Renal cortical epithelial cell (primary cell): Measurements from ENCODE around the gene SKIC8. TPM values are rescaled to one million over a fixed set of nuclear protein-coding genes. Genes with fewer than 3 reads are reported as not detected.

Source experiments
- DNase-seq: peaks from one replicate; pipeline ENCODE4 v3.0.0-alpha.2; 2011; ENCODE audit warnings: low read depth
- total RNA-seq: library from RNA; depleted of rRNA; stranded (reverse); fragments of >200 nt; gene quantifications from 2 replicates; pipeline ENCODE4 v1.2.3, GENCODE V29; 2014

The SKIC8 gene
- 60.6 and 89.1 TPM in 2 replicates for total RNA-seq

DNA sequence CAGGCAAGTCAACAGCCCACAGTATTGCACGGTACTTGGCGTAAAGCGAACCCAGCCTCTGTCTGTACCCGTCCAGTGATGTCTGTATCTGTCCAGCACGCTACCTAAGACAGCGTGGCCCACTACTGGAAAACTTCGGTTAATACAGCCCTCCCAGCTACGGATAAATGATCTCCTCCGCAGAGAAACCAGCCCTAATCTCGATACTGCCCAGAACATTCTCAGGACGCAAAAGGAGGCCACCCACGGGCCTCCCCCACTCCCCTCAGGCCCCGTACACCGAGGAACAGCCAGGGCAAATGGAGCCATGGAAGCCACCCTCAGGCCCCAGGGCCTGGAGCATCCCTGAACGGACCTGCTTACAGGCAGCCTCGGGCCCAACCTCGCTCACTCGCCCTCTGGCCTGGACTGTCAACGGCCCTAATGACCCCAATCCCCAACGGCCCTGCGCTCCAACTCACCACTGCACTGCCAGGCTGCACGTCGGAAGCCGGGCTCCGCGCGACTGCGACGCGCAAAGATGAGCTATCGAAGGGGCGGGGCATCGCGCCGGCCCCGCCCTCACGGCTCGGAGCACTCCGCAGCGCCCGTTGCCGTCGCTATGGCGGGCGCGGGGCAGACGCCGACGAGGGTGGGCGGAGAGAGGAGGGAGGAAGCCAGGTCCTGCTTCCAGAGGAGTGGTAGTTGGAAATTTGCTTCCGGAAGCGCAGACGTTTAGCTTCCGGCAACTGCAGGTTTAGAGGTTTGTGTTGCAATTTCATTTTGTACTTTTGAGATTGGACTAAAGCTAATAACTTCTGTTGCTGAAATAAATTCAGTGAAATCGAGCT lies at the start of gene SKIC8:
Gene SKIC8 (minus strand): TSS at position 509 of the 830 bp plus-strand sequence. CDS start 3,923 bp downstream, outside the sequence.
- peak; percentile 86 for DNase-seq

DNA sequence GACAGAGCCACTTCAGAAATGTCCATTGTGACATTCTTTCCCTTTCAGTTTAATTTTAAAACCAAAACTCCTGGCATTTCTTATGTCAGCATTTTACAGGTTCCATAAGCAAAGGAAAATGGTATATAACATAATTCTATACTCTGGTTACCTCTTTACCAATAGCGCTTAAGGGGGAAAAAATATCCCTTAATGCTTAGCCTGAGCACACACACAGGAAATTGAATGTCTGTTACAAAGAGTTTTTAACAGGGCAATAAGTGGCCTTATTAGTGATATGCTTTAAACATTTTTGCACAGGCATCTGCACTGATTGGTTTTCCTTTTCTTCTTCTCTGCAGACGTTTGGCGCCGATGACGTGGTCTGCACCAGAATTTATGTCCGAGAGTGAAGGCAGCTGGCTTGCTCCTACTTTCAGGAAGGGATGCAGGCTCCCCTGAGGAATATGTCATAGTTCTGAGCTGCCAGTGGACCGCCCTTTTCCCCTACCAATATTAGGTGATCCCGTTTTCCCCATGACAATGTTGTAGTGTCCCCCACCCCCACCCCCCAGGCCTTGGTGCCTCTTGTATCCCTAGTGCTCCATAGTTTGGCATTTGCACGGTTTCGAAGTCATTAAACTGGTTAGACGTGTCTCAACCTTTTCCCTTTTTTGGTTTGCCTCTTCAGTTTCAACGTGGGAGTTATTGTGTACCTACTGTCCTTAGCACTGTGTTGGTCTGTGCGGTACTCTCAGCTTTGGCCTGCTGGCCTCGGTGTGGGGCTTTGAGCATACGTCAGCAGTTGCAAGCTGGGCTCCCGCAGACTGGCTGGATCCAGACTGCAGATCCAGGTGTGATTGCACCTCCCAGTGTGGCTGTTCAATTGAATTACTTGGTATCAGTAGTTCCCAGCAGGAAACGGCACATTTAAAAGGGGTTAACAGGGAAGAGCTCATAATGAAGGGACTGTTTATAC lies 48.5 kb upstream of the SKIC8 start:
- DNase-seq, result no peak

DNA sequence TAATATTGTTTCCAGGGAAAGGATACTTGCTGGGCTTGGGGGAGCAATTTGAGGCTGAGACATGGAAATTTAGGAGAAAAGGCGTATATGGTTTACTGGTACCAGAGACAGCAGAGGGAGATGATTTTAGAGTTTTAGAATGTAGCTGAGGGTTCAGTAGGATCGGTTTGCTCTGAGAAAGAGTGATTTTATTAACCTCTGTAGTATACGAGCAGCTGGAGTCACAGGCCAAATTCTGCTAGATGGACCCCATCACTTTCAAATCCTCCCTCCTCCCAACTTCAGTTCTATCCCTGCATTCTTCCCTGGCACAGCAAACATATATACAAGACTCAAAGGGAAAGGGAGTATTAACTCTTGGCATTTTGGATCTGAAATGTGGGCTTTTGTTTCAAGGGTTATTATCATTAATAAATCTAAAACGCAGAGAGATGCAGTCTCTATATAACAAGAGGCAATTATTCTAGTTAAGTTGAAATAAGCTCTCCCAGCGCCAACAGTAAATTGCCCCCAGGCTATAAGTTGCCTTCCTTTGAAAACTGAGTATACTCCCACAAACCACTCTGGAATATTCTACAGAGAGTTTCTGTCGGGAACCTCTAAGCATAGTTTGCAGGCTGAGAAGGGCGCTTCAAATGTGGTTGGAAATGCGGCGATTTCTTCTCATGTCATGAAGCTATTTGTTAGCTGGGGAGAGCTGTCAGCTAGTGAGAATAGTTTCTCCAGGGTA lies 46.2 kb upstream of the SKIC8 start:
- DNase-seq, result no peak

DNA sequence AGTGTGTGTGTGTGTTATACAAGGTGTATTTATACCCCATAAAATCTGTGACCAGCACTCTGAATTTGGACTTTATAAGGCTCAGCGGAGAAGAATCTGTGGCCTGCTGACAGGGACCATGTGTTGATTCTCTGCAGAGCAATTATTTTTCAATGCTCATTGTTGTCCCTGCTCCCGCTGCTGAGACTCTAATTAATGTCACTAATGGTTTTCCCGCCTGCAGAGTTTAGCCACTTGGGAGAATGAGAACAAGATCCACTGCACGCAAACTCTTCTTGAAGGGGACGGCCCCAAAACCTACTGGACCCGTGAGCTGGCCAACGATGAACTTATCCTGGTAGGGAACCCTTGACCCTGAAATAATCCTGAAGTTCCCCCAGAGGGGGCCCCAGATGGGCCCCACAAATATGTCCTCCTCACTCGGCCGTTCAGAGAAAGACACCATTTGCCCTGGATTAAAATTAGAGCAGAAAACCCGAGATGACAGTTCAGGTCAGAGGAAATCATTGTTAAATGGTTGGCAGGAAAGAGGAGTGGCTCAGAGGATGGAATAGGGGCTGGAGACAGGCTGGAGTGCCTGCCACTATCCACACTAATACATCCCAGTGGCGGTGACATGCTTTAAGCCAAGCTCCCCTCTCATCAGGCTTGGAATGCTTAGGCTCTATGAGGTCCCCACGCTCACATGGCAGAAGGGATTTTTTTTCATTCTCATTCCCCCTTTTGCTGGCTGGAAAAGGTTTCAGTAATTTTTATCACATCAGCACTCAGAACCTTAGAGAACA lies 44.1 kb upstream of the SKIC8 start:
- no peak for DNase-seq

DNA sequence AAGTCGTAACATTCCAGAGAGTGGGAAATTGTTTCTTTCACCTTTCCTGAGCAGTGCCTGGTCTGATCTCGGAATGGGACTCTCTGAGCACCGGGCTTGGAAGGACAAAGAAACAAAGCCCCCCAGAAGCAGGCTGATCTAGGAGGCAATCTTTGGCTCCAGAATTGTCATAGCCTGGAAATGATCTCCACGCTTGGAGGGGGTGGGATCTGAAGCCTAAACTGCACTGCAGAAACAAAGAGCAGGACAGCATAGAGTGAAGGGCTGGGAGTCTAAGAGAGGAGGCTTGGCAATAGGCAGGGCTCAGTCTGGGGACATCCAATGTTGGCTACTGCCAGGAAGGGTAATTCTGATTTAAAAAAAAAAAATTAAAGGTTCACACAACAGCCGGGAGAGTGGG lies 42.6 kb upstream of the SKIC8 start:
- no peak for DNase-seq

DNA sequence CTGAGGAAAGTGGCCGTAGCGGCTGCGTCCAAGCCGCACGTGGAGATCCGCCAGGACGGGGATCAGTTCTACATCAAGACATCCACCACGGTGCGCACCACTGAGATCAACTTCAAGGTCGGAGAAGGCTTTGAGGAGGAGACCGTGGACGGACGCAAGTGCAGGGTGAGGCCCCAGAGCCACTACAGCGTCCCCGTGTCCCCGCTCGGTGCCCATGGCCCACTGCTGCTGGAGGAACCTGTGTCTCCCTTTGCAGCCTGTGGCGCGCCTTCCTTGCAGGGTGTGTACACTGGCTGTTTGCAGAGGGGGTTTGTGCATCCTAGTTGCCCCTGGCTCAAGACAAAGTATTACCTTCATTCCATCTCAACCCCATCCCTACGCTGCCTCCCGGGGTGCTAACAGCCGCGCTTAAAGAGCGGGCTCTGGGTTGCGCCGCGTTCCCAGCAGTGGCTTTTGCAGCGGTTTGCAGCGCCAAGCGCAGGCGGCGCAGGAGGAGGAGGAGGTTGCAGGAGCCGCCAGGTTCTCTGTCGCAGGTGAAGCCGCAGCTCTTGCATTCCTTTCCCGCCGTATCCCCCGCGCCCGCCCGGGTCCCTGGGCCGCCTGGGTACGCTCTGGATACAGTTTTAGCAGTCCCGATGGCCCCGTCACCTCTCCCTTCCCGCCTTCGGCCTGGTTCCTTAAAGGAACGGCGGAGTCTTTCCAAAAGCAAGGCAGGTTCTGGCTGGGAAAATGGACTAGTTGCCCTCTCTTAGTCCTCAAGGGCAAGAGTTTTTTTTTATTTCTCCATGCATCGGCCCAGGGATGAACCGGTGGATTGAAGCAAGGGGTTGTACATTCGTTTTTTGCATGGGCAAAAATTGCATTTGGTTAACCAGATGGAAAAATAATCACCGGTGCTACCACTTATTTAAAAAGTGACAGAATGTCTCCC lies 41.9 kb upstream of the SKIC8 start:
- no peak for DNase-seq

DNA sequence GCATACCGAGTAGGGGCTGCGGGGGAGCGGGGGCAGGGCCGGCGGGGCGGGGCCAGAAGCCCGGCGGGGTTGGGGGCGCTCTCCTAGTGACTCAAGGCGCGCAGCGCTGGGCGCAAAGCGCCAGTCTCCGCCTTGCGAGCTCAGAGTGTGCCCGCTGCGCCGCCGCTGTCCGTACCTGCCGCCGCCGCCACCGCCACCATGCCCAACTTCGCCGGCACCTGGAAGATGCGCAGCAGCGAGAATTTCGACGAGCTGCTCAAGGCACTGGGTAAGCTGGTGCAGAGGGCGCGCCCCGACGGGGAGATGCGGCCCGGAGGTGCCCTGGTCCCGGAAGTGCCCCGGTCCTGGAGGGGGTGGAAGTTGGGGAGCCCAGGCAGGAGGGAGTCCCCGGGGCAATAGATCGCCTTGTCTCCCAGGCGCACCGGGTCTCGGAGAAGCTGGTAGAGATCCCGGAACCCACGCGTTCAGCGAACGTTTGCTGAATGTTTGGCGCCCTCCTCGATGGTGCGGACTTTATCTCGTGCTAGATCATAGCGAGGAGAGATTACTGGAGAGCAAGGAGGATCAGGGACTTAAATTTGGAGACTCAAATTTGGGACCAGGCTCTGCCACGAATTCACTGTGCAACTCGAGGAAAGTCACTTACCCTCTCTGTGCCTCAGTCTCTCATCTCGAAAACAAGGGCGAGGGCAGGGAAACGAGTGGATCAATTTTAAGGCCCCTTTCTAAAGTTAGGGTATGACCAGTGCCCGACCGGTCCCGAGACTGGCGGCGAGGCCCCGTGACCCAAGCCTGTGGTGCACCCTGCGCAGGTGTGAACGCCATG lies 41.0 kb upstream of the SKIC8 start, which contains the start of gene CRABP1:
Gene CRABP1 (plus strand): TSS at position 123 of the 826 bp plus-strand sequence. CDS start 76 bp downstream, at position 199.
- no peak for DNase-seq

DNA sequence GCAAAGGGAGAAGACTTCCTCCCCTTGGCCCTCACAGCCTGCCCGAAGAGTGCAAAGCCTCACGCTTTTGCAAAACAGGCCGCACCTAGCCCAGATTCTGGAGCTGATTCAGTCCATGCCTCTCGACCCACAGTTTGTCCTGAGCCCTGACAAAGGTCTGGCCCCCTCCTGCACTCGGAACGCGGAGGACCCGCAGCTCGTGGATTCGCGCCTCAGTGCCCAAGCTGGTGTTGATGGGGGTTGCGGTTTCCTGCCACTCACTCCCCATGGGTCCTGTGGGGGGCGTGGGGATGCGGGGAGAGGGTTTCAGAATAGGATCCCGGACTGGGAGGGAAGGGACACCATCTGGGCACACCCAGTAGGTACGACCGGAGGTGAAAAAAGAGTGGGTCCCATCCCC lies 40.1 kb upstream of the SKIC8 start:
- DNase-seq, result no peak

DNA sequence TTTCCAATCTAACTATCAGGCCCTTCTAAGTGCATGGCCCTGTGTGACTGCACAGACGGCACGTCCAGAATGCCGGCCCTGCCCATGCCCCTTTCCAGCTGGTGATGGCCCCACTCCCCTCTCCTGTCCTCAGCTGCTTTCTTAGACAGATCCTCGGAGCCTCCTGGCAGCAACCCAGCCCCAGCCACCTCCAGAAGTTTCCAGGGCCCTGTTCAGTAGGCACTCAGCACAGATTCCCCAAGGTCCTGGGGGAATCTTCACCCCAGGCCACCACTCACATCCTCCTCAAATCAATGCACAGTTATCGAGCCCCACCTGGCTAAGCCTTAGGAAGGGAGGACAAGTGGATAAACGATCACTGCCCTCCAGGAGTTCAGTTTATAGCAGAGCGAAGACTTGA lies 39.4 kb upstream of the SKIC8 start:
- DNase-seq, result no peak

DNA sequence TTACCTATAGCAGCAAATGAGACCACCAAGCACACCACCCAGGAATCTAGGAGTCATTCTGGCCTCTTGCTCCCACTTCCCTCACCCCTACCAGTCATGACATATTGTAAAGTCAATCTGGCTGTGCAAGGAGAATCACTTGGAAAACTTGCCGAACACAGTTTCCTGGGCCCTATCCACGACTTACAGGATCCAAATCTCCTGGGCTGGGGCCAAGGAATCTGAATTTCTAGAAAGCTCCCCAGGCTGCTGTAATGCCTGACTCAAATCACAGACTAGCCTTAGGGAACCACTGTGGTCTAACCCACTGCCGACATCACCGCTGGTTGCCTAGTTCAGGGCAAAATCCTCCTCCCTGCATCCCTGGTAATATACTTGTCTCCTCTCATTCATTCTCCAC lies 36.6 kb upstream of the SKIC8 start:
- no peak for DNase-seq

DNA sequence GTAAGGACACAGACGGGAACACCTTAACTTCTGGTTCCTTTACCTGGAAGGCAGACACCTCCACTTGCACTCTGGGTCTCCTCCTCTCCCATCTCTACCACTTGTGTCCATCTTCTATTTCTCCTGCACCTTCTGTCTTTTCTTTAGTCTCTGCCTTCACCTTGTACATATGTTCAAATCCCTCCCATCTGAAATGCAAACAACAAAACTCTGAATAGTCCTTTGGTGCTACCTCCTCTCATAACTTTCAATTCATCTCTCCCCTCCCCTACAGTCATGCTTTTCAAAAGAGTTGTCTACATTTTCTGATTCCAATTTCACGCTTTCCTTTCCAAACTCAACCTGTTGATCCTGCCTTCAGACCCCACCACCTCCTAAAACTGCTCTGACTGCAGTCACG lies 35.4 kb upstream of the SKIC8 start:
- DNase-seq, result no peak

DNA sequence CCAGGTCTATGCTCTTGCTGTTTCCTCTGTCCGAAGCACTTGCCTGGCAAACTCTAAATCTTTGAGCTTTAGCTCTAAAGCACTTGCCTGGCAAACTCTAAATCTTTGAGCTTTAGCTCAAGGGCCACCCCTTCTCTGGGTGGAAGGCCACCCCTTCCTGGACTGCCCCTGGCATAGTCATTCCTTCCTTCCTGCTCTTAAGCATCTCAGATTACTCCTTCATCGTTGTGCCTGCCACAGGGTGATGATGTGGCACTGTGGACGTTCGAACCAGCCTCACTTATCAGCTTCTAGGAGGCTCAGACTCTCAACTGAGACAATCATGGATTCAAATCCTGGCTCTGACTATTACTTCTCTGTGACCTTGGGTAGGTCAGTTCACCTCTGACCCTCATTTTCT lies 30.2 kb upstream of the SKIC8 start:
- DNase-seq, result no peak

DNA sequence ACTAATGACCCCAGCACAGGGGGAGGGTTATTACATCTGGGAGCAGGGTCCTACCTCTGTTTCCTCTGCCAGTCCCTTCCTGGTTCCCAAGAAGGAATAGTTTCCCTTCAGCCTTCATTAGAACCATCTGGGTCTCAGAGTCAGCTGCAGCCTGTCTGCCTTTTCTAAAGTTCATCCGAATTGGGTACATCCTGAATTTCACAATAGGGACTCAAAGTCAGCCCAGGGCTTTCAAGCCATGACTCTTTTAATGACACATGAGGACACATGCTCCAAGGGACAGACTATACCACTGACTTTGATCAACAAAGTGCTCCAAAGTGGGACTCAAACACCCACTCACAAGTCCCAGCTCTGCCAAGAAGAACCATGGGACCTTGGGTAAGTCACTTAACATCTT lies 28.1 kb upstream of the SKIC8 start:
- DNase-seq, result peak; percentile 7

DNA sequence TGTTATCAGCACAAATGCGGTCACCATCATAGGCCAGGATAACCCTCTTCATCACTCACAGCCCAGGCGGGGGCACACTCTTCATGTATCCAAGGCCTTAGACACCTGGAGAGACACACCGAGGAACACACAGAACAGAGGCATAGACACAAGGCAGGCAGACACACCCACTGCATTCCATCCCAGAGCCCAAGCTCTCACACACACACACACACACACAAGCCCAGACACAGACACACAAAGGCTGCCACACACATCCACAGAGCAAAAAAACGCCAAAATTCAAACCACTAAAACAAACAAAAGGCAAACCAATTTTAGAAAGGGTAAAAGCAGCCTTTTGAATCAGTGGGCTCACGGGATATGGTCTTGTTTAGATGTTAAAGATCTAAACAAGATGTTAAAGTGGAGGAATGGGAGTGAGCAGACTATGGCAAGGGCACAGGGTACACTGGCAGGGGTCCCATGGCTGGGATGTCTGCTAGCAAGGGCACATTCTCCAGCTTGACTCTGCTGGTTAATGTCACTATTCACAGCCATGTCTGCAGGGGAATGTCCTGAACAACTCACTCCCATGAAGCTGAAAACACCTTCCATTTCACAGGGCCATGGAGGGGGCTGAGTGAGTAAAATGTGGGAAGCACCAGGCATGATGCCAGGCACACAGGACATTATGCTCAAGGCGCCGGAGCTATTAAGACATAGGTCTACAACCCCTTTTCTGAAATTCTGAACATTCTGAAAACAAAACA lies 25.9 kb upstream of the SKIC8 start:
- peak; percentile 79 for DNase-seq

DNA sequence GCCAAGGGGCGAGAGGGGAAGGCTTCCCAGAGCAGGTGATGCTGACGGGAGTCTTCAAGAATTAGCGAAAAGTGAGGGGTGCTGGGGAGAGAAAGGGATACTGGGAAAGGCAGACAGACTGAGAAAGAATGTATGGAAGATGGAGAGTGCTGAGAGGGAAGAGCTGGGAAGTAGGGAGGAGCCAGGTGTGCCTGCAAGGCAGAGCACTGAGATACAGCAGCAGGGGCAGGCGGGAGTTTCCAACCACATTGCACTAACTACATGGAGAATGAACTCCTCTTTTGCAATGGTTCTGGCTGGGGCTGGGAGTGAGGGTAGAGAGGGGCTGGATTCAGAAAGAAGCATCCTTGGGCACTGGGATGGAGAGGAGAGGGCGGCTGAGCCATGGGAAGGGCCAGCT lies 24.7 kb upstream of the SKIC8 start:
- no peak for DNase-seq

DNA sequence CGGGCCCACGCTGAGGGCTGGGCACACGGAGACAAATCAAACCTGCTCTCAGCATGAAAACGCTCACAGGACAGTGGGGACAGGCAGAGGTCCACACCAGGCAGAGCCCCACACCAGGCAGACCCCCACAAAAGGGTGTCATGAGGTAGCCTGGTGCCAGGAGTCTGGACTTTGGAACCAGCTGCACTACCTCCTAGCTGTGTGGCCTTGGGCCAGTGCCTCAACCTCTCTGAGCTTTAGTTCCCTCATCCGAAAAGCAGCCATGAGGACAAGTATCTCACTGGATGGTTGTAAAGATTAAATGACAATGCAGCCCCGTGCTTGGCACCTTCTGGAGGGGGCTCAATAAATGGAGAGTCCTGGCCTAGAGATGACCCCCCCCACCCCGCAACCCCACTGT lies 24.3 kb upstream of the SKIC8 start:
- DNase-seq, result no peak

DNA sequence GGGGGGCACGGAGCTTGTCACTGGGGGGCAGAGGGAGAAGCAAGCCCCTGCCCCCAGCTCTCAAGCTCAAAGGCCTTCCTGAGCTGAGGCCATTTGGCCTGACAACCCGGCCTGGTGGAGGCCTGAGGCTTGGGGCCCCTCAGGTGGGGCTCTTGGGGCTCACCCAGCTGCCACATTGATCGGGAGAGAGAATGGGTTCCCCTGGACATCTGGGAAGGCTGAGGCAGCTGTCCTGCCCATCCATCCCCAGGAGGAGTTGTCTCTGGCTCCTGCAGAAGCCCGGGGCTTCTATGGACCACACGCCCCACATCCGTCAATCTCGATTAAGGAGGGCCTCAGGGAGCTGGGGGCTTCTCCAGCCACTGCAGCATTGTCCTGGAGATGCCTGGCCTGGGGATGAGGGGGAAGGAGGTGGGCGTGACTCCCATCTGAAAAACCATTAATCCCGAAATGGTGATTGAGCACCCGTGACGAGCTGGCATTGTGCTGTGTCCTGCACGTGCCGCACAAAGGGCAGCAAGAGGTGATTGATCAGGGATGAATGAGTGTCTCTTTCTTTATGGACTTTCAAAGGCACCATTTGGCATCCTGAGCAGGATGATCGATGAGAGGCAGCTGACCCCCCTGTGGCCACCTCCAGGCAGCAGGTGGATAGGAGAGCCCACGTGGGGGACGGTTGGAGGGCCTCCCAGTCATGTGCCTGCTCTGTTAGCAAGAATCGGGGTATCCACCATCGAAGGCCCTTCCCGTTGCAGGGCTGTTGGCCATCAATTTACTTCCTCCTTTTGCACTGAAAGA lies 23.5 kb upstream of the SKIC8 start:
- no peak for DNase-seq

DNA sequence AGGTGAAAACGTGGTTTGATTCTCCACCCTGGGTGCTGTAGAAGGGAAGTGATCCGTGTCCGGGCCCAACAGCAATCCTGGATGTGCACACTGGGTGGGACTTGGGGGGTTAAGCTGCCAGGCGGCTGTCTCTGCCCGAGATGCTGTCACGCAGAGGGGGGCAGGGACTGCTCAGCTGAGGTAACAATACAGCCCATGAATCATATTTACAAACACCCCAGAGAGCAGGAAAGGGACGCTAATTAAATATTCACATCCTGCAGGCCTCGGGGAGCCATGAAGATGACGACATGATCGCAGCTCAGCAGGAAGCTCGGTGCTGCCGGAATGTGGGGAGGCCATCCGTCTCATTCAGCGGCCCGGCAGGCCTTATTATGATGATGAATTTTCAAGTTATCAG lies 22.8 kb upstream of the SKIC8 start:
- DNase-seq, result no peak
